Cardiac fibroblast (primary cell): ENCODE measurements around the gene EMP3.

Experiments
- DNase-seq, 2 donors: peaks; one replicate each; pipeline versions ENCODE4 v3.0.0 to v3.0.0-alpha.2; 2010; ENCODE audit warnings: low read depth in 2 of 2
- H3K4me3 ChIP-seq, 2 donors: replicated peaks in 1 of 2; 1 replicate in 1 of 2; 2 replicates in 1 of 2; pipeline ENCODE4 v1.5.1; 2011; ENCODE audit warnings: low read depth in 2 of 2, low read length in 2 of 2, mild to moderate bottlenecking in 2 of 2, moderate library complexity in 1 of 2
- CTCF ChIP-seq: IDR thresholded peaks from one replicate; pipeline ENCODE4 v1.5.1; 2011; ENCODE audit warnings: low read depth, mild to moderate bottlenecking, low read length, inconsistent platforms

EMP3 gene

GRCh38 chr19:48338802-48339503, 13.6 kb downstream of the EMP3 start:
- DNase-seq = no peak
- no peak overlapping the region for H3K4me3 ChIP-seq
- TF ChIP-seq CTCF = no peak

GRCh38 chr19:48340995-48341394, 15.6 kb downstream of the EMP3 start:
- H3K4me3 ChIP-seq = no peak overlapping the region
- TF ChIP-seq CTCF = no peak
- peak in 1 of 2 donors; percentile 57 for DNase-seq

- no peak for DNase-seq
- no peak for TF ChIP-seq CTCF
- H3K4me3 ChIP-seq = no peak overlapping the region
Observed at GRCh38 chr19:48341515-48342413, 16.4 kb downstream of the EMP3 start.

- DNase-seq = no peak
- TF ChIP-seq CTCF = no peak
- no peak overlapping the region for H3K4me3 ChIP-seq
Observed at GRCh38 chr19:48342414-48342738, 17.0 kb downstream of the EMP3 start.

GRCh38 chr19:48342841-48343540, 17.6 kb downstream of the EMP3 start:
- no peak overlapping the region for H3K4me3 ChIP-seq
- DNase-seq = peak in 1 of 2 donors; percentile 73
- TF ChIP-seq CTCF = no peak

- no peak overlapping the region for H3K4me3 ChIP-seq
- no peak for DNase-seq
Observed at GRCh38 chr19:48344892-48345291, 19.5 kb downstream of the EMP3 start.

More at GRCh38 chr19:48344892-48345291, 19.5 kb downstream of the EMP3 start:
- TF ChIP-seq CTCF = no peak
